Measurements from ENCODE around the gene CTNNB1. TPM values are rescaled to one million over a fixed set of nuclear protein-coding genes. Genes with fewer than 3 reads are reported as not detected.

CTNNB1 gene
- total RNA-seq, 1 experiment from 2014 or later, result 258 TPM

GRCh38 chr3:41192885-41193284 lies 6.4 kb upstream of the CTNNB1 start:
- Mint-ChIP-seq H3K4me3 (ENCODE audit: low read depth, unreplicated experiment) (no peak overlapping the region), H3K4me1 (ENCODE audit: low read depth, unreplicated experiment) (no peaks in the 10 kb centered on the region), H3K9me3 (ENCODE audit: low read depth, unreplicated experiment) (no peaks in the 10 kb centered on the region), H3K36me3 (ENCODE audit: insufficient read depth, unreplicated experiment) (no peaks in the 10 kb centered on the region), H3K27ac (ENCODE audit: unreplicated experiment) (no peak overlapping the region), H3K27me3 (ENCODE audit: unreplicated experiment) (peaks cover 14% of the 10 kb centered on the region)
- intact Hi-C loops (cut with micrococcal nuclease; ENCODE audit: unreplicated experiment), result no loop called here
- no peak for TF ChIP-seq CTCF (IDR thresholded peaks at IDR 0.05; ENCODE audit: unreplicated experiment)
- CTCF ChIA-PET, result no interaction called here
- BruUV-seq (replicated peaks), result no TSS peak
- no peak for DNase-seq

- DNase-seq, result no peak
- intact Hi-C loops (cut with micrococcal nuclease; ENCODE audit: unreplicated experiment), result no loop called here
- H3K27ac Mint-ChIP-seq (ENCODE audit: unreplicated experiment), result no peak overlapping the region
- peaks cover 13% of the 10 kb centered on the region for H3K27me3 Mint-ChIP-seq (ENCODE audit: unreplicated experiment)
- H3K4me3 Mint-ChIP-seq (ENCODE audit: low read depth, unreplicated experiment), result no peak overlapping the region
- no peaks in the 10 kb centered on the region for H3K4me1 Mint-ChIP-seq (ENCODE audit: low read depth, unreplicated experiment)
- H3K9me3 Mint-ChIP-seq (ENCODE audit: low read depth, unreplicated experiment), result no peaks in the 10 kb centered on the region
- peaks cover 7% of the 10 kb centered on the region for H3K36me3 Mint-ChIP-seq (ENCODE audit: insufficient read depth, unreplicated experiment)
- TF ChIP-seq CTCF (IDR thresholded peaks at IDR 0.05; ENCODE audit: unreplicated experiment), result no peak
- no TSS peak for BruUV-seq (replicated peaks)
- CTCF ChIA-PET, result no interaction called here
Measured at GRCh38 chr3:41193794-41194539, 5.3 kb upstream of the CTNNB1 start.

GRCh38 chr3:41194701-41195100 lies 4.6 kb upstream of the CTNNB1 start:
- Mint-ChIP-seq H3K36me3 (ENCODE audit: insufficient read depth, unreplicated experiment) (peaks cover 13% of the 10 kb centered on the region), H3K9me3 (ENCODE audit: low read depth, unreplicated experiment) (no peaks in the 10 kb centered on the region), H3K4me1 (ENCODE audit: low read depth, unreplicated experiment) (no peaks in the 10 kb centered on the region), H3K27ac (ENCODE audit: unreplicated experiment) (no peak overlapping the region), H3K4me3 (ENCODE audit: low read depth, unreplicated experiment) (no peak overlapping the region), H3K27me3 (ENCODE audit: unreplicated experiment) (peaks cover 6% of the 10 kb centered on the region)
- DNase-seq, result no peak
- TF ChIP-seq CTCF (IDR thresholded peaks at IDR 0.05; ENCODE audit: unreplicated experiment), result no peak
- intact Hi-C loops (cut with micrococcal nuclease; ENCODE audit: unreplicated experiment), result no loop called here
- CTCF ChIA-PET, result no interaction called here
- no TSS peak for BruUV-seq (replicated peaks)

GRCh38 chr3:41195946-41196345 lies 3.4 kb upstream of the CTNNB1 start:
- peaks cover under 1% of the 10 kb centered on the region for H3K4me1 Mint-ChIP-seq (ENCODE audit: low read depth, unreplicated experiment)
- CTCF ChIA-PET, result interaction anchor here (0.6 kb wide), 1 partner anchor 18 kb away, joined by 3 read pairs; no protein-coding TSS in a partner anchor
- no peak for DNase-seq
- no peaks in the 10 kb centered on the region for H3K9me3 Mint-ChIP-seq (ENCODE audit: low read depth, unreplicated experiment)
- no peaks in the 10 kb centered on the region for H3K27me3 Mint-ChIP-seq (ENCODE audit: unreplicated experiment)
- H3K4me3 Mint-ChIP-seq (ENCODE audit: low read depth, unreplicated experiment), result no peak overlapping the region
- intact Hi-C loops (cut with micrococcal nuclease; ENCODE audit: unreplicated experiment), result no loop called here
- BruUV-seq (replicated peaks), result no TSS peak
- H3K27ac Mint-ChIP-seq (ENCODE audit: unreplicated experiment), result no peak overlapping the region
- TF ChIP-seq CTCF (IDR thresholded peaks at IDR 0.05; ENCODE audit: unreplicated experiment), result no peak
- H3K36me3 Mint-ChIP-seq (ENCODE audit: insufficient read depth, unreplicated experiment), result peaks cover 25% of the 10 kb centered on the region

Measured in Calu3 (cell line).